ENCODE results near the gene FREY1.

The FREY1 gene

GRCh38 chr11:45897556-45897955, 9.5 kb downstream of the FREY1 start:
- Histone ChIP-seq H3K27ac (ENCODE audit: extremely low read depth, low read depth, low read length) (no peak overlapping the region), H3K4me1 (ENCODE audit: control insufficient read depth, insufficient read depth, low read length) (peaks cover 4% of the 10 kb centered on the region; the same call in 1 of the 2 replicates), H3K4me3 (ENCODE audit: low read depth, low read length) (no peak overlapping the region), H3K36me3 (ENCODE audit: control insufficient read depth in 2 of 2, insufficient read depth in 1 of 2, low read length in 2 of 2) (peaks cover 0 to 5% of the 10 kb centered on the region in 2 experiments; a peak in 1 of 3 replicates), H3K9me3 (ENCODE audit: control insufficient read depth, insufficient read depth, low read depth, low read length) (no peaks in the 10 kb centered on the region)
- ChIA-PET POLR2A (interaction anchor here (0.6 to 0.7 kb wide), 2 partner anchors 9 to 21 kb away, joined by 3 to 4 read pairs; no protein-coding TSS in a partner anchor), CTCF (interaction anchor here (0.6 to 2.3 kb wide), 4 partner anchors 21 to 220 kb away, joined by 3 to 19 read pairs (median 6); no protein-coding TSS in a partner anchor)
- TF ChIP-seq ZNF302 (tag by site-specific recombination; IDR thresholded peaks at IDR 0.05; ENCODE audit: low read depth) (no peak), GLIS2 (tag by site-specific recombination; IDR thresholded peaks at IDR 0.05) (no peak), KLF9 (tag by site-specific recombination; IDR thresholded peaks at IDR 0.05; ENCODE audit: low read depth) (no peak), ZNF449 (tag by site-specific recombination; IDR thresholded peaks at IDR 0.05) (no peak), ZNF707 (tag by site-specific recombination; IDR thresholded peaks at IDR 0.05) (no peak), ZIC2 (tag by site-specific recombination; IDR thresholded peaks at IDR 0.05) (no peak), ZFHX2 (tag by site-specific recombination; conservative IDR thresholded peaks at IDR 0.05) (no peak), ZNF280D (tag by site-specific recombination; IDR thresholded peaks at IDR 0.05) (no peak), ZNF140 (tag by site-specific recombination; IDR thresholded peaks at IDR 0.05) (no peak), REPIN1 (tag by site-specific recombination; IDR thresholded peaks at IDR 0.05; ENCODE audit: low read depth) (no peak), ZNF266 (tag by site-specific recombination; IDR thresholded peaks at IDR 0.05; ENCODE audit: low read depth) (no peak), ZSCAN18 (tag by site-specific recombination; IDR thresholded peaks at IDR 0.05) (no peak), ZNF404 (tag by site-specific recombination; IDR thresholded peaks at IDR 0.05) (no peak), SCRT2 (tag by site-specific recombination; IDR thresholded peaks at IDR 0.05) (no peak), ZSCAN23 (tag by site-specific recombination; IDR thresholded peaks at IDR 0.05) (no peak), HIC1 (tag by site-specific recombination; IDR thresholded peaks at IDR 0.05) (no peak), ZNF76 (tag by site-specific recombination; IDR thresholded peaks at IDR 0.05; ENCODE audit: borderline replicate concordance, low read depth) (no peak), ZNF133 (tag by site-specific recombination; IDR thresholded peaks at IDR 0.05) (no peak), ZNF701 (tag by site-specific recombination; IDR thresholded peaks at IDR 0.05) (no peak)

Data from HEK293 (cell line).